HG02938 (cell line): ENCODE measurements around the gene LIPE.

ENCODE experiments used
- ATAC-seq: cut with Tn5 transposase; IDR thresholded peaks from one replicate; pipeline ENCODE4 v1.9.1; 2021; ENCODE audit warnings: mild to moderate bottlenecking, moderate library complexity; ENCODE audit not compliant: unreplicated experiment

Gene LIPE

DNA sequence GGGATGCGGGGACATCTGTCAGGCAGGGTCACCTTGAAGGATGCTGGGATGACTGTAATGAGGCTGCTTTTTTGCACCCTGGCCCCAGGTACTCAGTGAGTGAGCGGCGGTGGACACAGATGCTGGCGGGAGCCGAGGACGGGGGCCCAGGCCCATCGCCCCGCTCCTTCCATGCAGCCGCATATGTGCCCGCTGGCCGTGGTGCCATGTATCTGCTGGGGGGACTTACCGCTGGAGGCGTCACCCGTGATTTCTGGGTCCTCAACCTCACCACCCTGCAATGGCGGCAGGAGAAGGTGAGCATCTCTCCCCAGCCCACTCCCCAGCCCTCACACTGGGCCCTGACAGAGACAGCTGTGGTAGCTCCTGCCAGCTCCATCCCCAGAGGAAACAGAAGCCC lies 70.5 kb downstream of the LIPE start:
- ATAC-seq, result no peak

GRCh38 chr19:42355896-42356295 lies 71.3 kb downstream of the LIPE start:
- ATAC-seq, result no peak

- ATAC-seq, result no peak
Observed at GRCh38 chr19:42353341-42354015, 73.7 kb downstream of the LIPE start.

DNA sequence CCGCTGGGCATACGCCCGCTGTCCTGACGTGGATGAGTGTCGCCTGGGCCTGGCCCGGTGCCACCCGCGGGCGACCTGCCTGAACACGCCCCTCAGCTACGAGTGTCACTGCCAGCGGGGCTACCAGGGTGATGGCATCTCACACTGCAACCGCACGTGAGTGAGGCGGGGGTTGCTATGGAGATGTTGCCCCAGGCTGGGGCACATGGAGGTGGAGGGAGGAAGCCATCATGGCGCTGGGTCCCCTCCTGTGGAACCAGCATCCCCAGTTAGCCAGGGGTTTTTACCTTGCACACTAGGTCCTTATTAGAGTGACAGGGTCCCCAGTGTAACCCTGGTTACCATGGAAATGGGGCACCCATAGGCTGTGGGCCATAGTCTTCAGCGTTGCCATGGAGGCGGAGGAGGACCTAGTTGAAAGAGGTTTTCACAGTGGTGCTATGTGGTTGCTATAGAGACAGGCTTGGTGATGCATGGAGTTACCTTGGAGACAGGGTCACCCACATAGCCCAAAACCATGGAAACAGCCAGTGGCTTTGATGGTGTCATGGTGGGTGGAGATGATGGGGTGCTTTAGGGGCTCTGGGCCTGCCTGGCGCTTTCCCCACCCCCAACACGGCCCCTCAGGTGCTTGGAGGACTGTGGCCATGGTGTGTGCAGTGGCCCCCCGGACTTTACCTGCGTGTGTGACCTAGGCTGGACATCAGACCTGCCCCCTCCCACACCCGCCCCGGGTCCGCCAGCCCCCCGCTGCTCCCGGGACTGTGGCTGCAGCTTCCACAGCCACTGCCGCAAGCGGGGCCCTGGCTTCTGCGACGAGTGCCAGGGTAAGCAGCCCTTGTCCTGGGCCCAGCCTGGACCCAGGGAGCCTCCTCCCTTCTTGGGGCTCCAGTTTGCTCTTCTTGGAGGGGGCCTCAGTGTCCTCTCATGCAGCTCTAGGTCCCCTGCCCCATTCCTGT lies 74.6 kb downstream of the LIPE start:
- no peak for ATAC-seq
